GM12891 (cell line): Measurements from ENCODE around the gene PPFIA1.

ENCODE experiments used
- POLR2A ChIP-seq: IDR thresholded peaks from 2 replicates; pipeline ENCODE4 v1.6.1; 2011; ENCODE audit warnings: low read depth, low read length, control low read depth
- POLR2AphosphoS5 ChIP-seq: IDR thresholded peaks from 2 replicates; pipeline ENCODE4 v1.6.1; 2011; ENCODE audit warnings: low read depth, low read length, control low read depth
- TAF1 ChIP-seq: IDR thresholded peaks from 2 replicates; pipeline ENCODE4 v1.6.1; 2011; ENCODE audit warnings: low read depth, low read length, control low read depth

GRCh38 chr11:70432580-70432979, 162.1 kb downstream of the PPFIA1 start:
- TF ChIP-seq POLR2A (no peak), POLR2AphosphoS5 (no peak), TAF1 (no peak)
